ENCODE measurements around the gene FERMT3. TPM values are rescaled to one million over a fixed set of nuclear protein-coding genes. Genes with fewer than 3 reads are reported as not detected.
A peak's percentile ranks its signal among the peaks of the same experiment; 100 is the strongest.

The FERMT3 gene
- total and polyA plus RNA-seq, 2 of the 8 experiments (the other 6 are each of a cell fraction or from before 2014, with no cell fraction given) = 1.4 to 3.7 TPM

- H3K79me2 ChIP-seq (ENCODE audit: control insufficient read depth in 1 of 2, insufficient read depth in 2 of 2, low read length in 2 of 2) = no peaks in the 10 kb centered on the region
- FAIRE-seq (no peak), DNase-seq (ENCODE audit: low read depth in 1 of 2, low spot score in 2 of 2) (peak in 1 of 2 experiments; percentile 70)
- H2BK5ac ChIP-seq (ENCODE audit: low read depth, low read length) = no peak overlapping the region
- H3K18ac ChIP-seq (ENCODE audit: extremely low read depth, low read length) = no peak overlapping the region; the same call in 1 of the 2 replicates
- no peak overlapping the region for H2BK120ac ChIP-seq (replicated peaks; ENCODE audit: low read depth, low read length)
- H3K23ac ChIP-seq (ENCODE audit: insufficient read length) = no peak overlapping the region
- peaks cover 0 to 5% (median 1%) of the 10 kb centered on the region in 4 experiments; a peak in 1 of 8 replicates for H3K36me3 ChIP-seq (ENCODE audit: control insufficient read depth in 2 of 4, insufficient read depth in 4 of 4, low read length in 3 of 4)
- no peak overlapping the region for H3K27ac ChIP-seq (ENCODE audit: low read depth, low read length)
- peaks cover 0 to 14% (median 4%) of the 10 kb centered on the region in 4 experiments; a peak in 5 of 7 replicates for H3K4me1 ChIP-seq (replicated peaks in 1 of 4; ENCODE audit: control insufficient read depth in 3 of 4, insufficient read depth in 4 of 4, low read length in 3 of 4)
- H3K14ac ChIP-seq (ENCODE audit: insufficient read length) = no peak overlapping the region
- H2AFZ ChIP-seq (ENCODE audit: low read length) = no peak overlapping the region
- H3K79me1 ChIP-seq (ENCODE audit: low read depth, low read length) = no peaks in the 10 kb centered on the region; the same call in 1 of the 2 replicates
- ChIA-PET CTCF (ENCODE audit: partially characterized antibody) (interaction anchor here (0.6 to 8.6 kb wide), 6 partner anchors 13 to 132 kb away, joined by 3 to 51 read pairs (median 5); partner anchors contain the start of genes FERMT3 and PLCB3), POLR2A (ENCODE audit: partially characterized antibody) (interaction anchor here (0.7 to 11.9 kb wide), 7 partner anchors 11 to 35 kb away, joined by 3 to 190 read pairs (median 5); partner anchors contain the start of genes FKBP2, PLCB3 and PPP1R14B)
- H2AK5ac ChIP-seq (ENCODE audit: low read depth, low read length) = no peak overlapping the region
- peak overlapping the region; percentile 83; the same call in 1 of the 2 replicates for H4K8ac ChIP-seq (ENCODE audit: extremely low read depth, insufficient read depth, low read length)
- TF ChIP-seq TAF1 (IDR thresholded peaks at IDR 0.05; ENCODE audit: low read depth, low read length) = no peak
- no peak for TF ChIP-seq SIX5 (IDR thresholded peaks at IDR 0.05; ENCODE audit: low read depth, low read length)
- TF ChIP-seq GABPA (IDR thresholded peaks at IDR 0.05; ENCODE audit: borderline replicate concordance, insufficient read depth, low read length) = no peak
- TF ChIP-seq HDAC6 (IDR thresholded peaks at IDR 0.05; ENCODE audit: low read depth, low read length) = no peak
- TF ChIP-seq POU5F1 (IDR thresholded peaks at IDR 0.05; ENCODE audit: low read depth, low read length) = no peak
- TF ChIP-seq SAP30 (IDR thresholded peaks at IDR 0.05; ENCODE audit: insufficient read depth, insufficient replicate concordance, low read length) = no peak
- no peak for TF ChIP-seq CBX8 (IDR thresholded peaks at IDR 0.05; ENCODE audit: borderline replicate concordance, low read depth, low read length)
- H3K4ac ChIP-seq (replicated peaks; ENCODE audit: insufficient read length, low read depth, low read length) = no peak overlapping the region
- H4K91ac ChIP-seq (replicated peaks; ENCODE audit: insufficient read length, low read length) = no peak overlapping the region
- no peak overlapping the region for H3K56ac ChIP-seq (replicated peaks; ENCODE audit: insufficient read length, low read depth, low read length)
- peaks cover 0 to 6% of the 10 kb centered on the region in 2 experiments for H4K20me1 ChIP-seq (replicated peaks in 1 of 2; ENCODE audit: control insufficient read depth in 1 of 2, insufficient read depth in 2 of 2, low read length in 2 of 2)
- peaks cover 0 to 12% (median 6%) of the 10 kb centered on the region in 4 experiments; a peak in 4 of 7 replicates for H3K27me3 ChIP-seq (replicated peaks in 1 of 4; ENCODE audit: control insufficient read depth in 3 of 4, extremely low read depth in 1 of 4, insufficient read depth in 3 of 4, low read length in 3 of 4)
- H2BK12ac ChIP-seq (ENCODE audit: low read depth, low read length) = no peak overlapping the region
- no peak overlapping the region for H2BK20ac ChIP-seq (ENCODE audit: low read length)
- WGBS, 2 experiments (ENCODE audit: extremely low coverage in 1 of 2, insufficient coverage in 1 of 2, insufficient read length in 1 of 2, insufficient replicate concordance in 2 of 2, low coverage in 1 of 2, low lambda C conversion rate in 2 of 2, missing lambda C conversion rate in 1 of 2) = 11% methylated on average over 22 of the region's 80 CpGs; no CpG with 5 or more reads in 1 of the 2 experiments
- peak overlapping the region; percentile 39 to 70 (median 52) for H3K4me3 ChIP-seq (ENCODE audit: extremely low read depth in 1 of 4, insufficient read depth in 2 of 4, low read depth in 3 of 4, low read length in 4 of 4)
- peak overlapping the region in 1 of 4 experiments; percentile 34; a peak in 2 of 7 replicates for H3K9ac ChIP-seq (replicated peaks in 1 of 4; ENCODE audit: extremely low read depth in 1 of 4, low read depth in 3 of 4, low read length in 3 of 4)
- H3K9me3 ChIP-seq (ENCODE audit: insufficient read depth in 2 of 2, low read depth in 1 of 2, low read length in 1 of 2) = no peaks in the 10 kb centered on the region
- H2BK15ac ChIP-seq (ENCODE audit: low read length) = no peak overlapping the region
- no peak overlapping the region for H4K5ac ChIP-seq (ENCODE audit: insufficient read length, low read depth, low read length)
- H3K4me2 ChIP-seq (ENCODE audit: insufficient read depth in 1 of 2, low read depth in 2 of 2, low read length in 2 of 2) = peak overlapping the region; percentile 50 to 87
- peaks cover 15% of the 10 kb centered on the region for H3K23me2 ChIP-seq (ENCODE audit: low read depth, low read length)
Observed at GRCh38 chr11:64234647-64235379, 28.3 kb downstream of the FERMT3 start.

Data from H1 (cell line).